ENCODE data around the gene DENND4C.
"Not testable (repeated sequence)": the region's sequence is repeated elsewhere in the genome, so short reads cannot be mapped to it uniquely, and the experiment has no call there.

DENND4C gene

DNA sequence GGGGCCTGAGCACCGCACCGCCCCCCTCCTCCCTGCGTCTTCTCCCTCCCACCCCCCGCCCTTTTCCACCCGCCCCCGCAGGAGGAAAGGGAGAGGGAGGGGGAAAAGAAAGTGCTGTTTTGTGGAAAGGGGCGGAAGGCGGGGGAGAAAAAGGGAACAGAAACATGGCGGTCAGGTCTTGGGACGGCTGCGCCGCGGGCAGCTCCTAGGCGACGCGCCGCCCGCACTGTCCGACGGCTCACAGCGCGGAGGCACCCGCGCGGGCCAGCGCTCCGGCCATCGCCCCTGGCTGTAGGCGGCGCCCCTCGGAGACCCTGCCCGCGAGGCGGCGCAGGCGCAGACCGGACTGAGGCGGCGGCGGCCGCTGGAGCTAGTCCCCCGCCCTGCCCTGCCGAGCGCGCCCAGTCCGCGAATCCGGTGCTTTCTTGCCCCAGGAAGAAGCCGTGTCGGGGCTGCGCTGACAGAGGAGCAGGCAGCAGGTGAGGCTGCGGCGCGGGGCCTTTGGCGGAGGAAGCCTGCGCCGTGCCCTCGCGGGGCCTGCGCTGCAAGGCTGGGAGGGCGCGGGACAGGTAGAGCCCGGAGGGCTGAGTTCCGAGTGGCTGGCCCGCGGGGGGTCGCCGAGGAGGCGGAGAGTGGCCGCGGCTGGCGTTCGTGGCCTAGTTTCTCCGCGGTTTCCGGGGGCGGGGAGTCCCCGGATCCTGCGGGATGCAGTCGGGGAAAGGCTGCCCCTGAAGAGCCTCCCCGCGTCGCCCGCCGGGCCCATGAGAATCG is at the start of gene DENND4C:
Gene DENND4C (plus strand): TSS at position 339 of the 771 bp plus-strand sequence. CDS start 45,482 bp downstream, outside the sequence.
- peak; percentile 50 for DNase-seq (ENCODE audit: low read depth, low spot score)

DNA sequence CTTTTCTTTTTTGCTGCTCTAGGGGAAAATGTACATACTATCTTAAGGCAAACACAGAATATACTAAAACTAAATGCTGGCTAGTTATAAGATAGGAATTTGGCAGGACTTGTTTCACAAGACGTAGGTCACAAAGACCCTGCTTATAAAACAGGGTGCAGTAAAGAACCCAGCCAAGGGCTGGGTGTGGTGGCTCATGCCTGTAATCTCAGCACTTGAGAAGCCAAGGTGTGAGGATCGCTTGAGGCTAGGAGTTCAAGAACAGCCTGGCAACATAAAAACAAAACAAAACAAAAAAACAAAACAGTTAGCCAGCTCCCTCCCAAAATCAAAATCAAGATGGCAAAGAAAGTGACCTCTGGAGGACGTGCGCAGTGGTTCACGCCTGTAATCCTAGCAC is 49.5 kb upstream of the DENND4C start:
- DNase-seq (ENCODE audit: low read depth, low spot score): no peak

DNA sequence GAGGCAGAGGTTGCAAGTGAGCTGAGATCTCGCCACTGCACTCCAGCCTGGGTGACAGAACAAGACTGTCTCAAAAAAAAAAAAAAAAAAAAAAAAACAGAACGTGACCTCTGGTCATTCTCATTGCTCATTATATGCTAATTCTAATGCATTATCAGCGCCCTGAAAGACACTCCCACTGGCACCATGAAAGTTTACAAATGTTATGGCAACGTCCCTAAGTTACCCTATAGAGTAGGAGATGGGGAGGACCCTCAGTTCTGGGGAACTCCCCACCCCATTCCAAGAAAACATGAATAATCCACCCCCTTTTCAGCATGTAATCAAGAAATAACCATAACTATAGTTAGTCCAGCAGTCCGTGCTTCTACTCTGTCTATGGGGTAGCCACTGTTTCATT is 48.9 kb upstream of the DENND4C start:
- DNase-seq (ENCODE audit: low read depth, low spot score): no peak

DNA sequence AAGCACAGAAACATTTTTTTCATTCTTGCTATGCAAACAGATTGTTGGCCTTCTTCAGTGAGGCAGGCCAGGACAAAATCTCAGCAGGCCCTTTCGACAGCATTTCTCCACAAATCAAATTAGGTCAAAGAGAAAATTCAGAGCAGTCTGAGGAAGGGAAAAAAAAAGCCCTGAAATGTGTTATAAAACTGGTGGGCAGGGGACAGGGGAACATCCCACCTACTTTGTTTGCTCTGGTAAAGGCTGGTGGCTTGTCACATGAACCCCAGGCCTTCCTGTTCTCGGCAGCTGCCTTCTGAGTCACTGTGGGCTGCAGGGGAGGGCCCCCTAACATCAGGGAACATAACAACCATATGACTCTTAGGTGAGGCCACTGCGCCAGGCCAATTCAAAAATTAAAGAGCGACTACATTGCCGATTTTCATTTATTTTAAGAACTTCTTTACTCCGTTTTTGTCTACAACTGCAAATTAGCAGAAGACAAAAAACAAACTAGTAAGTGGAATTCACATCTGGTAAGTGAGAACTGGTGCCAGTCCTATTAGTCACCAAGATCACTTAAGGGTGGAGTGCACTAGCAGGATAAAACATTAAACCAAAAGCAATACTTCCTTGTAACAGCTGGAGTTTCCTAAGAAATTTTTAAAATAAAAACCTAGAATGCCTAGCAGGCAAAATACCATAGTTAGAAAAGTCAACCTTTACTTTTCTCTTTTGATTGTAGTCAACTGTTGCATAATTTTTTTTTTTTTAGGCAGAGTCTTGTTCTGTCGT is 46.2 kb upstream of the DENND4C start:
- peak; percentile 49 for DNase-seq (ENCODE audit: low read depth, low spot score)

DNA sequence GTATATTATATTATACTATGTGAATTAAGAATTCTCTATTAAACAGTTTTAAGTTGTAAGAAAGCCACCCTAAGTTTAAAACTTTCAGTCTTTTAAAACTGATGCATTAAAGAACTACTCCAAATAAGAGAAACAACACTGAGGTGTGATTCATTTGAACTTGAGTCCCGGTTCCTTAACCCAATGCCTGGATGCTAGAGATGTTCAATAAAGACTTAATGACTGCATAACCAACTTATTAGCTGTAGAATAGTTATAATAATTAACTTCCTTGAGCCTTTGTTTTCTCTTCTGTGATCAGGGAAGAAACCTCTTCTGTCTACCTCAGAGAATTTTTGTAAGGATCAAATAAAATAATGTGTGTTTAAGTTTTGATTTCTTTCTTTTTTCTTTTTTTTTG is 45.3 kb upstream of the DENND4C start:
- no peak for DNase-seq (ENCODE audit: low read depth, low spot score)

DNA sequence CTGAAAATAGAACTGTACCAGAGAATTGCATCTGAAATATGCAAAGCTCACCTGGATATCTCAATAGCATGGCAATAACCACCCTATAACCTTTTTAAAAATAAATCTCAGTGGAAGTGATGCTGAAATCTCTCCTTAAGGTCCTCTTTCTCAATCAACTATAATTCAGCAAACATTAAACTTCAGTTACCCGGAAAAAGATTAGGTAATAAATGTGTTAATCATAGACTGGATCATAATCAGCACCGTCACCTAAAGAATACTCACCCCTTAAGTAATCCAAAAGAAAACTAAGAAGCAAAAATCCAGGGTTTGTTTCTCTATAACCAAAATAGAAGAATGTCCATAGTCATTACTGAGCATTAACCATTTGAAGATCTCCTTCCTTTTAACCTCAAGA is 44.3 kb upstream of the DENND4C start:
- DNase-seq (ENCODE audit: low read depth, low spot score): no peak

DNA sequence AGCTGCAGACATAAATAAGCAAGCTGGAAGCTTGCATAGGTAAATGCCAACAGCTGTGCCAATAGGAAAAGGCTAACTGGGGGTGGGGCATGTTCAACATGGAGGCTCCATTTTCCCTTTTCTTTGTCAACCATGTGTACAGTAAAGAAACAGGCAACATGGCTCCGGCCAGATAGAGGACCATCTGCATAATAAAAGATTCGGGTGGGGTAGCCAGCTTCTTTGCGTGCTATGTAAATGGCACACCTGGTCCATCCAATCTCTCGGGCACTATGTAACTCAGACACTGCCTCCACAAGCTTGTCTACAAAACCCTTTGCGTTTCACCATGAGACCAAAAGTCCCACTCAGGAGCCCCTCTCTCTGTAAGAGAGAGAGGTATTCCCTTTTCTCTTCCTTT is 41.7 kb upstream of the DENND4C start:
- no peak for DNase-seq (ENCODE audit: low read depth, low spot score)

DNA sequence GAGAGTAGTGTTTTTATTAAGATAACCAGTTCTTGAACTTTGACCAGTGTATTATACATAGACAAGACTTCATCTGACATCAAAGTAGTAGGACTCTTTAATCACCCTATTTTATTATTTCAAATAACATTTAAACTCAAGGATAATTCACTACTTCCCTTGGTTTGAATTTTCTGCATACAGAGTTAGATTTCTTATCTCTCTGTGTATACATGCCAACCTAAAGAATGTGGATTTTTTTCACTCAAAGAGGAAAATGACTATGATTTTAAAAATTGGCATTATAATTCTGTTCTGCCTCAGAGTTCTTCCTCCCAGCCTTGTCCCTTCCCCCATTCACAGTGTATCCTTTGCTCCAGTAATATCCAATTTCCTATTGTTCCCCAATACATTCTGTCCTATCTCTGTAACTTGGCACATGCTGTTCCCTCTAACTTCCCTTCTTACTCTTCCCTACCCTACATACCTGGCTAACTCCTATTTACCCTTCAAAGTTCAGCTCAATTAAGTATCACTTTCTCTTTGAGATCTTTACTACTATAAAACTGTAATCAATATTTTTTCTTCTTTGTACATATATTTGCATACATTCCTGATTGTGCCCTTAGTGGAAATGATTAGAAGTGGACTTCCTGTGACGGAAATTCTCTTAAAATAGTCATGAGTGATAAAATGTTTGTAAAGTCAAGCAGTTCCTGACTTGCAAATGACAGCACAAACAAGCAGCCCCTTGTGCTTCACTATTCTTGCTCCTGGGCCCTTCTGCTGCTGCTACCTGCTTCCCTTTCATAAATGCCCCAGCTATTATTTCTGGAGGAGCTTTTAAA is 38.1 kb upstream of the DENND4C start:
- DNase-seq (ENCODE audit: low read depth, low spot score): no peak

DNA sequence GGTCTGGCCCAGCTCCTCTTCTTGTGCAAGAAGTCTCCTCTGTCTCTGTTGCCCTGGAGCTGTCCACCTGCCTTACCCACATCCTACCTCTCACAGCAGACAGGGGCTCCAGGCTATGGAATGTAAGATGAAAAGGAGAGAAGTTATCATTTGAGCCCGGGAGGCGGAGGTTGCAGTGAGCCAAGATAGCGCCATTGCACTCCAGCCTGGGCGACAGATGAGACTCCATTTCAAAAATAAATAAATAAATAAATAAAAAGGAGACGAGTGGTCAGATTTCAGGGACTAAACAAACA is 37.5 kb upstream of the DENND4C start:
- DNase-seq (ENCODE audit: low read depth, low spot score): no peak

DNA sequence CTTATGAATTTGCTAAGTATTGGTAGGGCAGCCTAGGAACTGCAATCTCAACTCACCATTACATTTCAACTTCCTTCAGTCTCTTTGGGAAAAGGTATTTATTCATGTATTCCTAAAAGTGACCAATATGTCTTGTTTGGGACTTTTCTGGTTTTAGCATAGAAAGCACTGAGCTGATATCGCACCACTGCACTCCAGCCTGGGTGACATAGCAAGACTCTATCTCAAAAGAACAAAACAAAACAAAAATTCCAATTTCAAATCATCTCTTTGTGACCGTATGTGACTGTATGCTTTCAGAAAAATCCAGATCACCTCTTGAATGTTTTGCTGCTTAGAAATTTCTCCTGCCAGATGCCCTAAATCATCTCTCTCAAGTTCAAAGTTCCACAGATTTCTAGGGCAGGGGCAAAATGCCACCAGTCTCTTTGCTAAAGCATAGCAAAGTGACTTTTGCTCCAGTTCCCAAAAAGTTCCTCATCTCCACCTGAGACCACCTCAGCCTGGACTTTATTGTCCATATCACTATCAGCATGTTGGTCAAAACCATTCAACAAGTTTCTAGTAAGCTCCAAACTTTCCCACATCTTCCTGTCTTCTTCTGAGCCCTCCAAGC is 37.0 kb upstream of the DENND4C start:
- not testable (repeated sequence) for DNase-seq (ENCODE audit: low read depth, low spot score)

DNA sequence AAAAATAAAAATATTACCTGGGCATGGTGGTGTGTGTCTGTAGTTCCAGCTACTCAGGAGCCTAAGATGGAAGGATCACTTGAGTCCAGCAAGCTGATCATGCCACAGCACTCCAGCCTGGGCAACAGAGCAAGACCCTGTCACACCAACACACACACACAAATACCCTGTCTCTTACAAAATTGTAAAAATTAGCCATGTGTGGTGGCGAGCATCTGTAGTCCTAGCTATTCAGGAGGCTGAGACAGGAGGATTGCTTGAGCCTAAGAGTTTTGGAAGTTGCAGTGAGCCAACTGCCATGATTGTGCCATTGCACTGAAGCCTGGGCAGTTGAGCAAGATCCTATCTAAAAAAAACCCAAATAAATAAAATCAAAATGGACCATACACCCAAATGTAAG is 32.1 kb upstream of the DENND4C start:
- no peak for DNase-seq (ENCODE audit: low read depth, low spot score)

DNA sequence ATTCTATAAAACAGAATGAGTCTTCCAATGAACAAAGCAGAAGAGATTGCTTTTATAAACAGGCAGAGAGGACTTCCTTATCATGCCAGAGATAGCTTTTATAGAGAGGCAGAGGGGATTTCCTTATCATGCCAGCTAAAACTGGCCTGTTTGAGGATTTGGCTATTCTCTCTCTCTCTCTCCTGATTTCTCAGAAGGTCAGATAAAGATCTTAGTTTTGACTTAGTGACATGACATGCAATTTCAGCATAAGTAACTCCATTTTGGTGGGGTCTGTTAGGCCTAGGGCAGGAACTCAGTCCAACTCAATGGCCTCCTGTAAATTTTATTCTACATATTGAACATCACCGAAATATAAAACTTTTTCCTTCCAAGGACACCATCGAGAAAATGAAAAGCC is 31.5 kb upstream of the DENND4C start:
- DNase-seq (ENCODE audit: low read depth, low spot score): no peak

DNA sequence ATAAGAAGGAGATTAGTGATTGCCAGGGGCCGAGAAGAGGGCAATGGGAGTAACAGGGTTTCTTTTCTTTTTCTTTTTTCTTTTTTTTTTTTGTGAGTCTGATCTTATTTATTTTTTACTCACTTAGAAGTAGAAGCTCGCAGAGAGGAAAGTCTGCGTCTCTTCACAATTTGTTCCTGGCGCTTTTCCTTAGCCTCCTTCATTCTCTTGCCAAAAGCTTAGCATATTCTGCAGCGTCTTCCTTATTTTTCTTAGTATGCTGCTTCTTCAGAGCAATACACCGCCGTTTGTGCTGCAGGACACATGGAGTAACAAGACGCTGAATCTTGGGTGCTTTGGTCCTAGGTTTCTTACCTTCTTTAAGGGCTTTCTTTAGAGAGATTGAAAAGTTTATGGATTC is 30.3 kb upstream of the DENND4C start:
- no peak for DNase-seq (ENCODE audit: low read depth, low spot score)

DNA sequence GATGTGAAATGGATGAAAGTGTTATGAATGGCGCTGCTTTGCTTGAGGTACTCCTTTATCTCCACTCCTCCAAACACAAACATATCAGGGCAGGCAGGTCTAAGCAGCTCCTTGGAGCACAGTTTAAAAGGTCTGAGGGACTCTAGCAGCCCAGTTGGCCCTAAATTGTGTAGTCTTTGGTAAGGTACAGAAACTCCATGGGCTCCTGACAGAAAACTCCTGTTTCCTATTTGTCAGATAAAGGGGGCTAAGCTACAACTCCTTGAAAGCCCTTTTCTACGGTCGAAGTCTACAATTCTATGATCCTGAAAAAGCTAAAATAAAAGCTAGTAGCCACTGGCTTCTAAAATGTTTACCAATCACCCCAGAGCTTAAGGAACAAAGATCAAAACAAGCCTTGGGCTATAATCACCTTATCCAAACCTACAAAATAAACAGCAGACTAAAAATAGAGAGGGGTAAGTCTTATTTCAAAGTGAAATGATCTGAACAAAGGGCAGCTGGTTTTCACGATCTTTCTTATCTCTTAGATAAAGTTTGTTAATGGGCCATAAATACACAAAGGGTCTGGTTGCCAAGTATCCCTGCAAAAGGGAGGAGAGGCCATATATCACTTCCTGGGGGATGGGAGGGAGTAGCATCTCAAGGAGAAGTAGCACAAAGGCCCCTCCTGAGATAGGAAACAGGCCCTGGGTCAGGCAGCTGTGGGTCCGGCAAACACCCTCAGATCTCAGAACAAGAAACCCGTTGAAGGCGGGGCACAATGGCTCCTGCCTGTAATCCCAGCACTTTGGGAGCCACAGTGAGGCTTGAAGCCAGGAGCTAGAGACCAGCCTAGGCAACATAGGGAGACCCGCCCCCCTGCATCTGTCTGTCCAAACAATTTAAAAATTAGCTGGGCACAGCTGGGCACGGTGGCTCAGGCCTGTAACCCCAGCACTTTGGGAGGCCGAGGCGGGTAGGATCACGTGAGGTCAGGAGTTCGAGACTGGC is 28.3 kb upstream of the DENND4C start:
- DNase-seq (ENCODE audit: low read depth, low spot score): no peak

DNA sequence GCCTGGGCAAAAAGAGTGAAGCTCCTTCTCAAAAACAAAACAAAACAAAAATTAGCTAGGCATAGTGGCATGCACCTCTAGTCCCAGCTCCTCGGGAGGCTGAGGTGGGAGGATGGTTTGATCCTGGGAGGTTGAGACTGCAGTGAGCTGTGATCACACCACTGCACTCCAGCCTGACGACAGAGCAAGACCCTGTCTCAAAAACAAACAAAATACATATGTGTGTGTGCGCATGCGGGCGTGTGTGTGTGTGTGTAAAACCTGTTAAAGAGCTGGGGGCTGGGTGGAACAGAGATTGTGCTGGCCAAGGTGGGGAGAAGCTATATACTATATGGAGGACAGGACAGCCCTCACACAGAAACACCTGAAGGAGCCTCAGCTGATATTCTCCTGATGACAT is 27.4 kb upstream of the DENND4C start:
- DNase-seq (ENCODE audit: low read depth, low spot score): no peak

DNA sequence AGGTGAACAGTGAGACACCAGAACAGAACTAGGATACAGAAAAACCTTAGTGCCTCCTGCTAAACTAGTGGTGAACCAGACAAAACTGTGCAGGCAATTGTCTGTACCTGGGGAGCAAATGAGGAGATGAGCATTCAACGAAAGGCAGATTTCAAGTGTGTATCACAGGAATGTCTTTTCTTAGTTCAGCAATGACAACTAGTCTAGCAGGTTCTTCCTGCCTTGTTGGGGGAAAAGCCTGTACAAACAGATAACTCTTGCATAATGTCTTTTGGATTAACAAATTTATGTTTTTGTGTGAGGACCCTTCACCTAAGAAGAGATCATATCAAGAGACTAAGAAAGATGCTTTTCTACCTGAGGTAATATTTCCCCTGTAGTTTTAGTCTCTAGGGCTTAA is 21.8 kb upstream of the DENND4C start:
- DNase-seq (ENCODE audit: low read depth, low spot score): no peak

DNA sequence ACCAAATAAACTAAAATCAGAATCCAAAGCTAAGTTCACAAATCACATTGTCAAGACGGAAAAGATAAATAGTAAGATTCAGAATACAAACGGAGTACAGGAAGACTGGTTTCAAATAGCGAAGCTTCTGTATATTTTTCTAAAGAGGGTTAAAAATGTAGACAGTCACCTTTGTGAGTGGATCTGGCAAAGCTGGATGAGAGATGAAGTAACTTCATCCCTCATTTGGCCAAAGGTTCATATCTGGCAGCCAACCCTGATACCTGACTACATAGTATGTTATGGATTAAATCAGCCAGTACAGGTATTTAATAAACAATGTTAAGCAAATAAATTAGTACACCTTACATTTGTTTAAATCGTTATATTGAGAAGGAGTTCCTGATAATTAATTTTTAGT is 21.3 kb upstream of the DENND4C start:
- no peak for DNase-seq (ENCODE audit: low read depth, low spot score)

DNA sequence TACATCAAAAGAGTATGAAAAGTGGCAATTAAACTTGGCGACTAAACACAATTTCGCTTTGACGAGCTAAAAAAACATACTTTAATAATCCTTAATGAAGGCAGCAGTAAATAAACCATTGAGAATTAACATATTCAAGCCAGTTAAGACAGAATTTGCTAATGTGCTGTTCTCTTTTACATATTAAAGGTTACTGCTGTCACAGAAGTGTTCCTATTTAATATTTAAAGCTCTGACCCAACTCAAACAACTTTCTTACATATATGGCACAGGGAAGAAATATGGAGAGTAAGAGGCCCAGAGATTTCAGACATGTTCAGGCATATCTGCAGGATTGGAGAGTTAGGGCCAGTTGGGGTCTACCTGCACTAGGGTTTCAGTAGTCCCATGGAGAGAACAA is 16.7 kb upstream of the DENND4C start:
- DNase-seq (ENCODE audit: low read depth, low spot score): no peak

DNA sequence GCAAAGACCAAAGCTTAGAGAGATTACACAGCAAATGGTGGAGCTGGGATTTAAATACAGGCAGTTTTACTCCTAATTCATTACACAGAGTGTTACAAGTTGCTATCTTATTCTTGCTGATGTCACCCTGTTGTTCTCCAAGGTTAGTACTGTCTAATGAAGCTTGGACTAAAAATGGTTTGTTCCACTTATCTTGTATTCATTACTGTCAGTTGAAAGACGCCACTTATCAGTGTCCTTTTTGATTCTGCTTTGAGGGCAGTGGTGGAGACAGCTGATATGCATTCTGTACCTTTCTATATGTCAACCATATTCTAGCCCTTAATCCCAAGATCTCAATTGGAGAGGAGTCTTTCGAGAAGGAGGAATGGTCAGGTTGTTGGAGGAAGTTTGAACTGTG is 14.0 kb upstream of the DENND4C start:
- DNase-seq (ENCODE audit: low read depth, low spot score): no peak

DNA sequence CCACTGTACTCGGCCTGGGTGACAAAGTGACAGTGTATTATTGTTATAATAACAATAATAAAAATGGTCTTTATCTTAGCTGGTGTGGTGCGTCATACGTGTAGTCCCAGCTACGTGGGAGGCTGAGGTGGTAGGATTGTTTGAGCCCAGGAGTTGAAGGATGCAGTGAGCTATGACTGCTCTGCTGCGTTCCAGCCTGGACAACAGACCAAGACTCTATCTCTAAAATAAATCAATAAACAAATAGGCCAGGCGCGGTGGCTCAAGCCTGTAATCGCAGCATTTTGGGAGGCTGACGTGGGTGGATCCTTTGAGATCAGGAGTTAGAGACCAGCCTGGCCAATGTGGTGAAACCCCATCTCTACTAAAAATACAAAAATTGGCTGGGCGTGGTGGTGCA is 9.2 kb upstream of the DENND4C start:
- no peak for DNase-seq (ENCODE audit: low read depth, low spot score)

DNA sequence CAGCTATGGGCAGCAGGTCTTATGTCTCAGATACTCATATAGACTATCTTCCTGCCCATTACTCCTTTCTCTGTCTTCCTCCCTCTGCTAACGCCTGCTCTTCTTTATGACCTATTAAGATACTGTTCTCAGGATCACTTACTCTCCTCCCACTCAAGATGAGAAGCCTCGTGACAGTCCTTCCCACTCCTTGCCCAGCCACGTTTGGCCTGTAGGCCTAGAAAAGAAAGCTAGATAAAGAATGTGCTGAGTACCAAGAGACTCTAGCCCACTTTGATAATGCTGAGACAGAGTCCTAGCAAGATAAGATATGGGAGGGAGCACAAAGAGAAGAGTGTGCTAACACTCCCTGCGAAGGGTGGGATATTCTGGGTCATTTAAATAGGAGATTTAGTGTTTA is 6.8 kb upstream of the DENND4C start:
- DNase-seq (ENCODE audit: low read depth, low spot score): no peak
